Lower leg skin (tissue), 3 donors: Measurements from ENCODE around the gene PABPN1.

Experiments used
- CTCF ChIP-seq, 3 donors: fragments of 450-650 bp; IDR thresholded peaks; one replicate each; pipeline ENCODE4 v1.5.1; 2016; ENCODE audit warnings: antibody characterized with exemption in 3 of 3, mild to moderate bottlenecking in 3 of 3, moderate library complexity in 2 of 3
- POLR2A ChIP-seq, 2 donors: fragments of 450-650 bp; IDR thresholded peaks; one replicate each; pipeline ENCODE4 v1.6.1; 2016 to 2017; ENCODE audit warnings: antibody characterized with exemption in 2 of 2, mild to moderate bottlenecking in 1 of 2, moderate library complexity in 1 of 2

GRCh38 chr14:23370221-23370620 is 49.0 kb downstream of the PABPN1 start:
- TF ChIP-seq CTCF (IDR thresholded peaks at IDR 0.05), result no peak
- no peak for TF ChIP-seq POLR2A (IDR thresholded peaks at IDR 0.05)
